HG03159 (cell line): ENCODE measurements around the gene LIPC.

Experiments
- ATAC-seq: cut with Tn5 transposase; IDR thresholded peaks from one replicate; pipeline ENCODE4 v1.9.1; 2021; ENCODE audit warnings: mild to moderate bottlenecking, moderate library complexity; ENCODE audit not compliant: unreplicated experiment

The LIPC gene

GRCh38 chr15:58605931-58606530, 174.2 kb downstream of the LIPC start:
- ATAC-seq: no peak

- no peak for ATAC-seq
Observed at GRCh38 chr15:58606577-58607080, 174.8 kb downstream of the LIPC start.

- ATAC-seq: no peak
Observed at GRCh38 chr15:58608129-58608590, 176.4 kb downstream of the LIPC start.

- no peak for ATAC-seq
Observed at GRCh38 chr15:58608711-58609110, 176.9 kb downstream of the LIPC start.

GRCh38 chr15:58611731-58612676, 180.2 kb downstream of the LIPC start:
- ATAC-seq: no peak

GRCh38 chr15:58616171-58616570, 184.4 kb downstream of the LIPC start:
- ATAC-seq: no peak
